ENCODE results near the gene LCN10. TPM values are rescaled to one million over a fixed set of nuclear protein-coding genes. Genes with fewer than 3 reads are reported as not detected.

The LCN10 gene
- total RNA-seq, 2 experiments from 2014 or later, result not detected

GRCh38 chr9:136738960-136739359 lies 3.8 kb downstream of the LCN10 start:
- Mint-ChIP-seq H3K27ac (no peak overlapping the region), H3K9me3 (no peaks in the 10 kb centered on the region), H3K4me3 (no peak overlapping the region), H3K4me1 (no peaks in the 10 kb centered on the region), H3K27me3 (peaks cover 4% of the 10 kb centered on the region), H3K36me3 (ENCODE audit: low read depth) (no peaks in the 10 kb centered on the region)
- CTCF ChIA-PET, result no interaction called here
- POLR2A ChIA-PET, result no interaction called here
- DNase-seq, result no peak

- Mint-ChIP-seq H3K4me3 (no peak overlapping the region), H3K36me3 (ENCODE audit: low read depth) (no peaks in the 10 kb centered on the region), H3K4me1 (no peaks in the 10 kb centered on the region), H3K27me3 (no peaks in the 10 kb centered on the region), H3K9me3 (no peaks in the 10 kb centered on the region), H3K27ac (no peak overlapping the region)
- POLR2A ChIA-PET, result no interaction called here
- no peak for DNase-seq
- CTCF ChIA-PET, result interaction anchor here (1.6 kb wide), 1 partner anchor 8 kb away, joined by 8 read pairs; no protein-coding TSS in a partner anchor
These were observed 6.8 kb downstream of the LCN10 start for GRCh38 chr9:136735812-136736480.

- POLR2A ChIA-PET, result no interaction called here
- H3K4me3 Mint-ChIP-seq, result no peak overlapping the region
These were observed 7.8 kb downstream of the LCN10 start for GRCh38 chr9:136734837-136735496.

GRCh38 chr9:136733611-136734010 lies 9.1 kb downstream of the LCN10 start:
- ChIA-PET CTCF (interaction anchor here (1.5 kb wide), 1 partner anchor 296 kb away, joined by 3 read pairs; no protein-coding TSS in a partner anchor), POLR2A (no interaction called here)
- no peak overlapping the region for H3K27ac Mint-ChIP-seq
- no peak overlapping the region for H3K4me3 Mint-ChIP-seq
- no peak for DNase-seq
- peaks cover 6% of the 10 kb centered on the region for H3K4me1 Mint-ChIP-seq
- no peaks in the 10 kb centered on the region for H3K27me3 Mint-ChIP-seq
- no peaks in the 10 kb centered on the region for H3K9me3 Mint-ChIP-seq
- H3K36me3 Mint-ChIP-seq (ENCODE audit: low read depth), result no peaks in the 10 kb centered on the region

More at GRCh38 chr9:136734837-136735496, 7.8 kb downstream of the LCN10 start:
- CTCF ChIA-PET, result interaction anchor here (1.4 kb wide), 1 partner anchor 15 kb away, joined by 7 read pairs; no protein-coding TSS in a partner anchor
- H3K27me3 Mint-ChIP-seq, result no peaks in the 10 kb centered on the region
- no peaks in the 10 kb centered on the region for H3K9me3 Mint-ChIP-seq
- DNase-seq, result no peak
- no peak overlapping the region for H3K27ac Mint-ChIP-seq
- H3K4me1 Mint-ChIP-seq, result no peaks in the 10 kb centered on the region
- H3K36me3 Mint-ChIP-seq (ENCODE audit: low read depth), result no peaks in the 10 kb centered on the region

- Mint-ChIP-seq H3K27ac (no peak overlapping the region), H3K27me3 (no peaks in the 10 kb centered on the region), H3K4me3 (no peak overlapping the region), H3K4me1 (peaks cover 6% of the 10 kb centered on the region), H3K36me3 (ENCODE audit: low read depth) (no peaks in the 10 kb centered on the region), H3K9me3 (no peaks in the 10 kb centered on the region)
- DNase-seq, result no peak
- ChIA-PET CTCF (interaction anchor here (0.7 to 1.5 kb wide), 2 partner anchors 25 to 297 kb away, joined by 3 to 4 read pairs; no protein-coding TSS in a partner anchor), POLR2A (no interaction called here)
These were observed 10.1 kb downstream of the LCN10 start for GRCh38 chr9:136732444-136733178.

GRCh38 chr9:136729926-136730325 lies 12.8 kb downstream of the LCN10 start:
- DNase-seq, result no peak
- POLR2A ChIA-PET, result no interaction called here
- no peaks in the 10 kb centered on the region for H3K9me3 Mint-ChIP-seq
- peaks cover 16% of the 10 kb centered on the region for H3K36me3 Mint-ChIP-seq (ENCODE audit: low read depth)
- no peaks in the 10 kb centered on the region for H3K27me3 Mint-ChIP-seq
- H3K4me3 Mint-ChIP-seq, result peak overlapping the region; percentile 51
- CTCF ChIA-PET, result interaction anchor here (0.6 to 4.6 kb wide), 14 partner anchors 10 to 366 kb away, joined by 3 to 44 read pairs (median 3); partner anchors contain the start of genes EGFL7, LCN10 and LCN8
- no peak overlapping the region for H3K27ac Mint-ChIP-seq
- peaks cover 23% of the 10 kb centered on the region for H3K4me1 Mint-ChIP-seq

GRCh38 chr9:136729144-136729543 lies 13.6 kb downstream of the LCN10 start:
- POLR2A ChIA-PET, result no interaction called here
- H3K4me3 Mint-ChIP-seq, result peak overlapping the region; percentile 51
- H3K36me3 Mint-ChIP-seq (ENCODE audit: low read depth), result peaks cover 24% of the 10 kb centered on the region
- CTCF ChIA-PET, result interaction anchor here (0.7 to 4.6 kb wide), 27 partner anchors 7 to 567 kb away, joined by 3 to 44 read pairs (median 3); partner anchors contain the start of genes AGPAT2, AJM1, EGFL7 and LCN10
- no peaks in the 10 kb centered on the region for H3K27me3 Mint-ChIP-seq
- peaks cover 25% of the 10 kb centered on the region for H3K4me1 Mint-ChIP-seq
- peak overlapping the region; percentile 36 for H3K27ac Mint-ChIP-seq
- no peak for DNase-seq
- no peaks in the 10 kb centered on the region for H3K9me3 Mint-ChIP-seq

- ChIA-PET POLR2A (interaction anchor here (0.6 to 1.0 kb wide), 3 partner anchors 28 to 91 kb away, joined by 3 to 4 read pairs (median 3); no protein-coding TSS in a partner anchor), CTCF (interaction anchor here (0.7 to 4.6 kb wide), 26 partner anchors 8 to 568 kb away, joined by 3 to 44 read pairs (median 4); partner anchors contain the start of genes AGPAT2, AJM1, EGFL7 and LCN10)
- Mint-ChIP-seq H3K4me3 (peak overlapping the region; percentile 51), H3K4me1 (peaks cover 30% of the 10 kb centered on the region), H3K36me3 (ENCODE audit: low read depth) (peaks cover 29% of the 10 kb centered on the region), H3K9me3 (no peaks in the 10 kb centered on the region), H3K27me3 (no peaks in the 10 kb centered on the region), H3K27ac (no peak overlapping the region)
- DNase-seq, result no peak
These were observed 14.1 kb downstream of the LCN10 start for GRCh38 chr9:136728548-136729123.

- H3K36me3 Mint-ChIP-seq (ENCODE audit: low read depth), result peaks cover 34% of the 10 kb centered on the region
- H3K27ac Mint-ChIP-seq, result no peak overlapping the region
- H3K27me3 Mint-ChIP-seq, result no peaks in the 10 kb centered on the region
- no peaks in the 10 kb centered on the region for H3K9me3 Mint-ChIP-seq
- peak overlapping the region; percentile 92 for H3K4me3 Mint-ChIP-seq
- peak; percentile 91 for DNase-seq
- CTCF ChIA-PET, result interaction anchor here (0.9 to 4.6 kb wide), 17 partner anchors 8 to 568 kb away, joined by 3 to 44 read pairs (median 4); partner anchors contain the start of genes AGPAT2, LCN10, LCN8 and PAXX
- POLR2A ChIA-PET, result interaction anchor here (0.6 to 1.0 kb wide), 3 partner anchors 27 to 90 kb away, joined by 3 to 4 read pairs (median 3); no protein-coding TSS in a partner anchor
- peaks cover 32% of the 10 kb centered on the region for H3K4me1 Mint-ChIP-seq
These were observed 14.6 kb downstream of the LCN10 start for GRCh38 chr9:136728080-136728547.

GRCh38 chr9:136726631-136727191 lies 16.0 kb downstream of the LCN10 start:
- peak overlapping the region; percentile 89 for H3K27ac Mint-ChIP-seq
- no peaks in the 10 kb centered on the region for H3K9me3 Mint-ChIP-seq
- peak overlapping the region; percentile 92 for H3K4me3 Mint-ChIP-seq
- DNase-seq, result peak; percentile 66
- POLR2A ChIA-PET, result interaction anchor here (0.6 kb wide), 2 partner anchors 9 to 44 kb away, joined by 6 read pairs; no protein-coding TSS in a partner anchor
- CTCF ChIA-PET, result interaction anchor here (0.6 to 4.6 kb wide), 12 partner anchors 10 to 614 kb away, joined by 3 to 44 read pairs (median 4); no protein-coding TSS in a partner anchor
- H3K36me3 Mint-ChIP-seq (ENCODE audit: low read depth), result peaks cover 34% of the 10 kb centered on the region
- H3K4me1 Mint-ChIP-seq, result peaks cover 32% of the 10 kb centered on the region
- H3K27me3 Mint-ChIP-seq, result no peaks in the 10 kb centered on the region

- H3K27ac Mint-ChIP-seq, result peak overlapping the region; percentile 89
- H3K9me3 Mint-ChIP-seq, result no peaks in the 10 kb centered on the region
- H3K27me3 Mint-ChIP-seq, result no peaks in the 10 kb centered on the region
- peak overlapping the region; percentile 92 for H3K4me3 Mint-ChIP-seq
- peaks cover 32% of the 10 kb centered on the region for H3K4me1 Mint-ChIP-seq
- peaks cover 34% of the 10 kb centered on the region for H3K36me3 Mint-ChIP-seq (ENCODE audit: low read depth)
- DNase-seq, result no peak
- ChIA-PET POLR2A (no interaction called here), CTCF (interaction anchor here (1.1 to 4.6 kb wide), 5 partner anchors 11 to 306 kb away, joined by 3 to 44 read pairs (median 4); partner anchors contain the start of gene FUT7)
These were observed 16.6 kb downstream of the LCN10 start for GRCh38 chr9:136726118-136726517.
